PC-3 (cell line): ENCODE measurements around the gene FAM83D.

Experiments
- CTCF ChIP-seq: fragments of 300-600 bp; sonication (generic); conservative IDR thresholded peaks from 2 replicates; pipeline ENCODE4 v1.5.1; 2017; ENCODE audit warnings: antibody characterized with exemption, low read depth, mild to moderate bottlenecking, low read length
- EZH2 ChIP-seq: fragments of 300-600 bp; sonication (generic); IDR thresholded peaks from one replicate; pipeline ENCODE4 v1.6.1; 2017; ENCODE audit warnings: antibody characterized with exemption, mild to moderate bottlenecking, low read length; ENCODE audit not compliant: unreplicated experiment
- EZH2phosphoT487 ChIP-seq: fragments of 300-600 bp; sonication (generic); IDR thresholded peaks from 2 replicates; pipeline ENCODE4 v1.6.1; 2018; ENCODE audit warnings: mild to moderate bottlenecking, antibody characterized with exemption, low read length, borderline replicate concordance

- TF ChIP-seq CTCF (no peak), EZH2phosphoT487 (no peak), EZH2 (no peak)
These were observed 74.0 kb downstream of the FAM83D start for GRCh38 chr20:38999965-39000910.
